Uterus (tissue), 4 donors: ENCODE results near the gene S100P. TPM values are rescaled to one million over a fixed set of nuclear protein-coding genes. Genes with fewer than 3 reads are reported as not detected.

Experiments
- DNase-seq, 2 donors: peaks; one replicate each; pipeline ENCODE4 v3.0.0-alpha.2; 2019 to 2020
- H3K27ac ChIP-seq, 2 donors: fragments of 200-600 bp; sonication (generic); 1 replicate in 1 of 2; 2 replicates in 1 of 2; pipeline ENCODE4 v1.5.1; 2016 to 2018
- H3K27me3 ChIP-seq, 2 donors: fragments of 200-600 bp; sonication (generic); one replicate each; pipeline ENCODE4 v1.5.1; 2018 to 2019; ENCODE audit warnings: control low read depth in 1 of 2
- H3K36me3 ChIP-seq, 2 donors: fragments of 200-600 bp; sonication (generic); one replicate each; pipeline ENCODE4 v1.5.1; 2019; ENCODE audit warnings: control low read depth in 1 of 2
- H3K4me1 ChIP-seq, 2 donors: fragments of 200-600 bp; sonication (generic); one replicate each; pipeline ENCODE4 v1.5.1; 2018 to 2019; ENCODE audit warnings: control low read depth in 1 of 2
- H3K4me3 ChIP-seq, 2 donors: fragments of 200-600 bp; sonication (generic); 1 replicate in 1 of 2; 2 replicates in 1 of 2; pipeline ENCODE4 v1.5.1; 2018 to 2019; ENCODE audit warnings: mild to moderate bottlenecking in 1 of 2
- H3K9me3 ChIP-seq, 2 donors: fragments of 200-600 bp; sonication (generic); one replicate each; pipeline ENCODE4 v1.5.1; 2019; ENCODE audit warnings: control low read depth in 1 of 2
- POLR2A ChIP-seq, 2 donors: fragments of 450-650 bp; IDR thresholded peaks; one replicate each; pipeline ENCODE4 v1.6.1; 2016; ENCODE audit warnings: antibody characterized with exemption in 2 of 2, mild to moderate bottlenecking in 1 of 2, moderate library complexity in 1 of 2
- intact Hi-C: fragments of 100-400 bp; cut with DNase I; formaldehyde crosslinking; loops from one replicate; pipeline ENCODE4 v1.15.1; 2023; ENCODE audit warnings: low total_unique reads
- total RNA-seq, 4 donors: library from RNA; depleted of rRNA in 3 of 4; stranded (reverse); fragments of >200 nt in 3 of 4; gene quantifications; one replicate each; pipeline versions ENCODE4 v1.1.0 to v1.2.4, GENCODE V29; 2014 to 2023
- TF ChIP-seq, protein P1 (sequence below), 4 experiments: fragments of 200-600 bp in 2 of 4; fragments of 450-650 bp in 2 of 4; sonication (generic) in 2 of 4; IDR thresholded peaks; one replicate each; pipeline ENCODE4 v1.5.1; 2016 to 2019; ENCODE audit warnings: antibody characterized with exemption in 4 of 4, mild to moderate bottlenecking in 2 of 4, moderate library complexity in 1 of 4
- donor health status: DM: yes; HTN: yes; CAD: no.

The S100P gene
- total RNA-seq, 4 donors from 2014 or later: 0.26 to 1.3 TPM; not detected in 2

DNA sequence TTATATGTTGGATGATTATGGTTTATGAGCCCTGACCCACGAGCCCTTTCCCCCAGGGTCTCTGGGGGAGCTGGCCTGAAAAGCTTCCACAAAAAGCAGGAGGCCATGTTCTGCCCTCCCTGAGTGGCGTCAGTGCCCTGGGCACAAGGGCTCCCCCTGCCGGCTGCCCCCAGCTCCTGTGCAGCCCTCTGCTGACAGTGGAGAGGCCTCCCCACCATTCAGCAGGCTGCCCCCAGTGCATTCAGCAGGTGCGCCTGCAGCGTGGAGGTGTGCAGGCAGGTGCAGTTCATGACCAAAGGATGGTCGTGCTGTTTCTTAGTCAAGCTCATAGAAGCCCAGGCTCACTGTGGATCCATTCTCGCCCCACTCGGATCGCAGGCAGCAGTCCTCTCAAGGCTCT is 12.5 kb upstream of the S100P start:
- Histone ChIP-seq H3K27ac (no peak overlapping the region), H3K4me1 (peaks cover 5 to 8% of the 10 kb centered on the region in 2 donors), H3K4me3 (no peak overlapping the region), H3K27me3 (no peaks in the 10 kb centered on the region), H3K9me3 (no peaks in the 10 kb centered on the region), H3K36me3 (no peaks in the 10 kb centered on the region)
- intact Hi-C loops: no loop called here
- DNase-seq: no peak
- TF ChIP-seq, protein P1, sequence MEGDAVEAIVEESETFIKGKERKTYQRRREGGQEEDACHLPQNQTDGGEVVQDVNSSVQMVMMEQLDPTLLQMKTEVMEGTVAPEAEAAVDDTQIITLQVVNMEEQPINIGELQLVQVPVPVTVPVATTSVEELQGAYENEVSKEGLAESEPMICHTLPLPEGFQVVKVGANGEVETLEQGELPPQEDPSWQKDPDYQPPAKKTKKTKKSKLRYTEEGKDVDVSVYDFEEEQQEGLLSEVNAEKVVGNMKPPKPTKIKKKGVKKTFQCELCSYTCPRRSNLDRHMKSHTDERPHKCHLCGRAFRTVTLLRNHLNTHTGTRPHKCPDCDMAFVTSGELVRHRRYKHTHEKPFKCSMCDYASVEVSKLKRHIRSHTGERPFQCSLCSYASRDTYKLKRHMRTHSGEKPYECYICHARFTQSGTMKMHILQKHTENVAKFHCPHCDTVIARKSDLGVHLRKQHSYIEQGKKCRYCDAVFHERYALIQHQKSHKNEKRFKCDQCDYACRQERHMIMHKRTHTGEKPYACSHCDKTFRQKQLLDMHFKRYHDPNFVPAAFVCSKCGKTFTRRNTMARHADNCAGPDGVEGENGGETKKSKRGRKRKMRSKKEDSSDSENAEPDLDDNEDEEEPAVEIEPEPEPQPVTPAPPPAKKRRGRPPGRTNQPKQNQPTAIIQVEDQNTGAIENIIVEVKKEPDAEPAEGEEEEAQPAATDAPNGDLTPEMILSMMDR (IDR thresholded peaks at IDR 0.05): no peak
- TF ChIP-seq POLR2A (IDR thresholded peaks at IDR 0.05): no peak

DNA sequence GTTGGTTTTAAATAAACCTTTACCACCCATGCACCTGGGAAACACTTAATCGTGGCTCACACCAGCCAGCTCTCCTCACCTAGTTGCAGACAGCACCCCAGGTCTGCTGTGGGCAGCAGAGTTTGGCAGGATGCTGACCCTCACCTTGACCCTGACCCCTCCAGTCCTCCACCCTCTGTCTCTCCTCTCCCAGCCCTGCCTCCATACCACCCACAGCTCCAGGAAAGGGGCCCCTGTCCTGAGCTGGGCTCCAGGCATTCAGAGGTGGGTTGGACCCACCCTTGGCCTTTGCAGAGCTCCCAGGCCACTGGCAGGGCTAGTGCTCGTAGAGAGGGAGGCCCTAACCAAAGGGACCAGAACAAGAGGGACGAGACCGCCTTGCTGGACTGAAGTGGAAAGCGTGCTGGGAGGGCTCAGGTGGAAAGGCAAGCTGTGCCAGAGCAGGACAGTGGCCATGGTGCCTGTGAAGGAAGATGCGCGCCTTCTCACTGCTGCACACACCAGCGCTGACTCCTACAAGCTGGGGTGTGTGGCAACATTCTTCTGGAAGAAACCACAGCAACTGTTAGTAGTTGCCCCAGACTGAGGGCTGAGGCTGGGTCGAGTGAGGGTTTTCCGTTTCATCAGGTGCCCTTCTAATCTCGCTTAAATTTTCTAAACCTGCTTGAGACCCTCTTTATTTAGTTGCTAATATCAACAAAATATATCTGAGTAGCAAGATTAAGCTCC is 10.7 kb upstream of the S100P start:
- intact Hi-C loops: no loop called here
- no peaks in the 10 kb centered on the region for H3K27me3 ChIP-seq
- TF ChIP-seq POLR2A (IDR thresholded peaks at IDR 0.05): no peak
- TF ChIP-seq, protein P1 (IDR thresholded peaks at IDR 0.05): no peak

DNA sequence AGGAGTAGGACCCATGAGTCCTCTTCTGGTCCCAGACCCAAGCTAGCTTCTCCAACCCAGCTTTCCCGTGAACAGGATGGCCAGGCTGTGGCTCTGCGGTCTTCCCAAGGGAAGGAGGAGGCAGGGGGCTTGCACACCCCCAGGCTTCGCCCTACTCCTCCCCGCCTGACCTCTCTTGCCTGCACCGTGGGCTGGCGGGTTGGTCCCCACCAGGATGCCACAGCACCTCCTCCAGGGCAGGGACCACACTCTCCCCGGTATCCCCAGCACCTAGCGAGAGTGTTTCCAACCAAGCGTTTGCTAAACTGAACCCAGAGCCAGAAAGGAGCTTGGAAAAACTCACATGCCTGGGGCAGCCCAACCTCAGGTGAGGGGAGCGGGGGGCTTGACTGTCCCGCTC is 9.0 kb upstream of the S100P start:
- H3K4me1 ChIP-seq: no peaks in the 10 kb centered on the region
- TF ChIP-seq POLR2A (IDR thresholded peaks at IDR 0.05): no peak
- TF ChIP-seq, protein P1 (IDR thresholded peaks at IDR 0.05): no peak
- no peak for DNase-seq
- no peak overlapping the region for H3K4me3 ChIP-seq
- intact Hi-C loops: no loop called here
- no peaks in the 10 kb centered on the region for H3K27me3 ChIP-seq
- H3K9me3 ChIP-seq: no peaks in the 10 kb centered on the region
- H3K27ac ChIP-seq: no peak overlapping the region
- H3K36me3 ChIP-seq: no peaks in the 10 kb centered on the region

More for the DNA sequence above, 10.7 kb upstream of the S100P start:
- Histone ChIP-seq H3K4me1 (no peaks in the 10 kb centered on the region), H3K4me3 (no peak overlapping the region), H3K9me3 (no peaks in the 10 kb centered on the region), H3K36me3 (no peaks in the 10 kb centered on the region), H3K27ac (no peak overlapping the region)
- no peak for DNase-seq

DNA sequence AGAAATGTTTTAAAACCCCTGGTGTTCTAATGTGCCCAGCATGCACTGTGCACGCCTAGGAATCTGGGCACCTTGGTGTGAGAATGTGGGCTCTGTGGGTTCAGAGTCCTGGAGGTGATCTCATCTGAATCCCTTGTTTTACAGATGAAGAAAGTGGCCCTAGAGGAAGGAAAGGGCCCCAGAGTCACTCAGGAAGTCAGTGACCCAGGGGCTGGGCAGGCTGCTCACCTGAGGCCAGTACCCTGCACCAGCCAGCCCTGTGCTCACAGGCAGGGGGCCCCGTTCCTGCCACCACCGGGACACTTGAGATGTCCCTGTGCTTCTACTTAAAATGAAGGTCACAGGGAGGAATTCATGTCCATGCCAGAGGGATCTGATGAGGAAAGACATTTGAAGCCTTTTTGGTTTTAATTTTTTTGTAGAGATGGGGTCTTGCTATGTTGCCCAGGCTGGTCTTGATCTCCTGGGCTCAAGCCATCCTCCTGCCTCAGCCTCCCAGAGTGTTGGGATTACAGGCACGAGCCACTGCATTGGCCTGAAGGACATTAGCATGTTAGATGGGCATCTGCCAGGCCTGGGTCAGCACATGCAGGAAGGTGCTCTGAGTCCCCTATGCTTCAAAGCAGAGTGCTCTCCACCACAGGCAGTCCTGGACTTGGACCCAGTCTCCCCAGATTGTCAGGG is 7.4 kb upstream of the S100P start:
- TF ChIP-seq POLR2A (IDR thresholded peaks at IDR 0.05): no peak
- TF ChIP-seq, protein P1 (IDR thresholded peaks at IDR 0.05): no peak
- no peaks in the 10 kb centered on the region for H3K9me3 ChIP-seq
- H3K4me1 ChIP-seq: no peaks in the 10 kb centered on the region
- H3K27ac ChIP-seq: no peak overlapping the region
- intact Hi-C loops: no loop called here
- no peak overlapping the region for H3K4me3 ChIP-seq
- no peaks in the 10 kb centered on the region for H3K36me3 ChIP-seq
- no peak for DNase-seq
- no peaks in the 10 kb centered on the region for H3K27me3 ChIP-seq
